Fibroblast of lung (primary cell): ENCODE results near the gene REPIN1.

Source experiments
- EZH2 ChIP-seq: IDR thresholded peaks from 2 replicates; pipeline ENCODE4 v1.5.1; 2012; ENCODE audit warnings: low read length, control low read depth, mild to moderate bottlenecking; ENCODE audit errors: missing control alignments
- TF ChIP-seq, protein P1 (sequence below), 2 donors: IDR thresholded peaks in 1 of 2; conservative IDR thresholded peaks in 1 of 2; 1 replicate in 1 of 2; 2 replicates in 1 of 2; pipeline ENCODE4 v1.5.1; 2011 to 2012; ENCODE audit warnings: low read length in 2 of 2, control low read depth in 1 of 2, inconsistent platforms in 1 of 2, low read depth in 1 of 2, mild to moderate bottlenecking in 1 of 2

DNA sequence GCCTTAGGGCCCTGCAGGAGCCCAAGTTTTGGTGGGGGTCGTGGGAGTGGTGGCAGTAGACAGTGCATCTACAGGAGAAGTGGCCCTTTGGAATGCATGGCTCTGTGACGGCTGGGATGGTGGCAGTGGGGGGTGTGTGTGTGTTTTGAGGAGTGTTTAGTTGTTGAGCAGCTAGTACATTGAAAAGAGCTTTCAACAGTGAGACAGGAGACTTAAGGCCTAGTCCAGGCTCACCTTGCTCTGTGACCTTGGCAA lies 37.6 kb downstream of the REPIN1 start:
- no peak for TF ChIP-seq EZH2
- TF ChIP-seq, protein P1, sequence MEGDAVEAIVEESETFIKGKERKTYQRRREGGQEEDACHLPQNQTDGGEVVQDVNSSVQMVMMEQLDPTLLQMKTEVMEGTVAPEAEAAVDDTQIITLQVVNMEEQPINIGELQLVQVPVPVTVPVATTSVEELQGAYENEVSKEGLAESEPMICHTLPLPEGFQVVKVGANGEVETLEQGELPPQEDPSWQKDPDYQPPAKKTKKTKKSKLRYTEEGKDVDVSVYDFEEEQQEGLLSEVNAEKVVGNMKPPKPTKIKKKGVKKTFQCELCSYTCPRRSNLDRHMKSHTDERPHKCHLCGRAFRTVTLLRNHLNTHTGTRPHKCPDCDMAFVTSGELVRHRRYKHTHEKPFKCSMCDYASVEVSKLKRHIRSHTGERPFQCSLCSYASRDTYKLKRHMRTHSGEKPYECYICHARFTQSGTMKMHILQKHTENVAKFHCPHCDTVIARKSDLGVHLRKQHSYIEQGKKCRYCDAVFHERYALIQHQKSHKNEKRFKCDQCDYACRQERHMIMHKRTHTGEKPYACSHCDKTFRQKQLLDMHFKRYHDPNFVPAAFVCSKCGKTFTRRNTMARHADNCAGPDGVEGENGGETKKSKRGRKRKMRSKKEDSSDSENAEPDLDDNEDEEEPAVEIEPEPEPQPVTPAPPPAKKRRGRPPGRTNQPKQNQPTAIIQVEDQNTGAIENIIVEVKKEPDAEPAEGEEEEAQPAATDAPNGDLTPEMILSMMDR (conservative IDR thresholded peaks at IDR 0.05 in 1 of 2, IDR thresholded peaks at IDR 0.05 in 1 of 2; ENCODE audit: low read depth in 1 of 2, low read length in 2 of 2) = no peak
